ENCODE measurements around the gene GLRA2.
"Not testable (repeated sequence)": the region's sequence is repeated elsewhere in the genome, so short reads cannot be mapped to it uniquely, and the experiment has no call there.

The GLRA2 gene

DNA sequence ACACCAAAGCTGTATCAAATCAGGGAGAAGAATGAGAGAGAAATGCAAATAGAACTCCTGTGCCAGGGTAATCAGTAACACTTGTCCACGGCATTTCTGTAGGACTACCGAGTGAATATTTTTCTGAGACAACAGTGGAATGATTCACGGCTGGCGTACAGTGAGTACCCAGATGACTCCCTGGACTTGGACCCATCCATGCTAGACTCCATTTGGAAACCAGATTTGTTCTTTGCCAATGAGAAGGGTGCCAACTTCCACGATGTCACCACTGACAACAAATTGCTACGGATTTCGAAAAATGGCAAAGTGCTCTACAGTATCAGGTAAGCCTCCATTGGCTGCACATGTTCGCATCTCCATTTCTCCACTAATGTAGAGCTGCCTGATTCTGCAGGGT is 51.7 kb downstream of the GLRA2 start:
- TF ChIP-seq Cebpa-rat (IDR thresholded peaks at IDR 0.05): no peak
- H3K4me3 ChIP-seq: no peak overlapping the region
- no peaks in the 10 kb centered on the region for H3K4me1 ChIP-seq
- H3K27ac ChIP-seq: no peak overlapping the region
- no peaks in the 10 kb centered on the region for H3K9me3 ChIP-seq (replicated peaks in 1 of 11)
- no peaks in the 10 kb centered on the region for H3K36me3 ChIP-seq
- no peak overlapping the region for H3K4me2 ChIP-seq
- H4K20me1 ChIP-seq: no peaks in the 10 kb centered on the region; a peak in 1 of 22 replicates
- peaks cover 40 to 90% (median 78%) of the 10 kb centered on the region in 11 experiments; a peak in 21 of 22 replicates for H3K27me3 ChIP-seq
- H3K9ac ChIP-seq: no peak overlapping the region

DNA sequence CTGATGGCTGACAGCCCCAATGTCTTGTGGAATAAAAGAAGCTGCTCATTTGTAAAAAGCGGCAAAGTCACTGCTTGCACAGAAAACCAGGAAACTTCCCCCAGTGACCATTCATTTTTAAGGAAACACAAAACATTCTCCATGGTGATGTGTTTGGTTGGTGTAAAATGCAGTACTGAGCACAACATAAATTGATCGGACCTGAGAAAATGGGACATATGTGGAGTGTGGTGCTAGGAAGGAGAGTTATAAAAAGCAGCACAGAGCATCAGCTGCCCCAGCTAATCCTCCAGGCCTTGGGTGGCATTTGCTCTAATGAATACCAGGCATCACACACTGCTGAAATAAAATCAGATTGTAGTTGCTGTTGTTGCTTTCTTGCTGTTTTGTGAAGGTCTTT is 55.2 kb downstream of the GLRA2 start:
- no peak for TF ChIP-seq Cebpa-rat (IDR thresholded peaks at IDR 0.05)
- no peaks in the 10 kb centered on the region; a peak in 1 of 22 replicates for H4K20me1 ChIP-seq
- H3K4me1 ChIP-seq: no peaks in the 10 kb centered on the region
- no peak overlapping the region for H3K27ac ChIP-seq
- H3K4me2 ChIP-seq: no peak overlapping the region
- H3K9ac ChIP-seq: no peak overlapping the region
- no peak overlapping the region for H3K4me3 ChIP-seq
- H3K9me3 ChIP-seq (replicated peaks in 1 of 11): peaks cover 3 to 21% (median 10%) of the 10 kb centered on the region in 11 experiments; a peak in 13 of 22 replicates
- peaks cover 40 to 88% (median 75%) of the 10 kb centered on the region in 11 experiments; a peak in 21 of 22 replicates for H3K27me3 ChIP-seq
- H3K36me3 ChIP-seq: no peaks in the 10 kb centered on the region

DNA sequence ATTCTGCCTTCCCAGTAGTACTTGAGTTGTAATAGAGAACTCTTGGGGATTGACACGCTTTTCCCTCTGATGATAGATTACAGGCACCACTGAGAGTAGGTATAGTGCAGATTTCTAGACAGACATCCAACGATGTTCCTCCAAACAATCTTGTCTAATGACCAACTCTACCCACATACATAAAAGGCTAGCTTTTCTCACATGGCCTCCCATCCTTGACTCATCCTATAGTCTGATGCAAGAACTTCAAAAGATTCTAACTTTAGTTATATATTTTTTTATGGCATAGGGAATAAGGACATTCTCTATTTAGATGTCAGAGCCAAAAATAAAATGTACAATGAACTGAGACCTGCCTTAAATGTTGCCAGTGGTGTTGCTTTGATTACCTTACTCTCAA is 60.9 kb downstream of the GLRA2 start:
- no peak for TF ChIP-seq Cebpa-rat (IDR thresholded peaks at IDR 0.05)

DNA sequence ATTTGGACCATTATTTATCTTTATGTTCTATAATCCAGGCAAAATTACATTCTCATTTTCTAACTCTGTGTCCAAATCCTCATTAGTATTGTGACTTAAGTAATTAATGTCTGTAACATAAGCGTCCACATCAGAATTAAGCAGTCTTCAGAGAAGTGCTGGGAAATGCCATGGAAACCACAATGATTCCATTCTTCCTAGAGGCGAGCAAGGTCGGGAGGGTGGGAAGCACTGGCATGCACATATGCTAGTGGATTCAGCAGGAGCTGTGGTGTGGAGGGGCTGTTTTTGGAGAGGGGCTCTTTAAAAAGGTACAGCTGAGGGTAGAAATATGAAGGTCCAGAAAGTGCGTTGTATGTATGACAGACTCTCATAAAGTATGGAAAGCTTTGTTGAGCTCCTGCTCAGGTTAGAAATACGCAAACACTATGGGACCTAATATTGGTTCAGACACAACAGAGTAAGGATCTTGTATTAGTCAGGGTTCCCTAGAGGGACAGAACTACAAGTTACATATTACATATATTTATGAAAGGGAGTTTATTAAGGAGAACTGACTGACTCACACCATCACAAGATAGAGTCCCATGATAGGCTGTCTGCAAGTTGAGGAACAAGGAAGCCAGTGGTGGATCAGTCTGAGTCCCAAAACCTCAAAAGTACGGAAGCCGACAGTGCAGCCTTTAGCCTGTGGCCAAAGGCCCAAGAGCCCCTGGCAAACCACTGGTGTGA is 61.5 kb downstream of the GLRA2 start:
- no peak for TF ChIP-seq Cebpa-rat (IDR thresholded peaks at IDR 0.05)
- H3K9ac ChIP-seq: no peak overlapping the region
- no peak overlapping the region for H3K4me3 ChIP-seq
- H4K20me1 ChIP-seq: no peaks in the 10 kb centered on the region; a peak in 1 of 22 replicates
- H3K27ac ChIP-seq: no peak overlapping the region
- no peaks in the 10 kb centered on the region for H3K4me1 ChIP-seq
- no peaks in the 10 kb centered on the region for H3K36me3 ChIP-seq
- peaks cover 58 to 97% (median 90%) of the 10 kb centered on the region in 11 experiments for H3K27me3 ChIP-seq
- peaks cover 3 to 21% (median 10%) of the 10 kb centered on the region in 11 experiments; a peak in 13 of 22 replicates for H3K9me3 ChIP-seq (replicated peaks in 1 of 11)
- H3K4me2 ChIP-seq: no peak overlapping the region

More for the DNA sequence above, 60.9 kb downstream of the GLRA2 start:
- Histone ChIP-seq H3K4me1 (no peaks in the 10 kb centered on the region), H3K9me3 (replicated peaks in 1 of 11) (peaks cover 3 to 21% (median 10%) of the 10 kb centered on the region in 11 experiments; a peak in 13 of 22 replicates), H4K20me1 (no peaks in the 10 kb centered on the region; a peak in 1 of 22 replicates), H3K27me3 (peaks cover 55 to 97% (median 90%) of the 10 kb centered on the region in 11 experiments), H3K27ac (no peak overlapping the region), H3K36me3 (no peaks in the 10 kb centered on the region), H3K4me2 (no peak overlapping the region), H3K9ac (no peak overlapping the region), H3K4me3 (no peak overlapping the region)

DNA sequence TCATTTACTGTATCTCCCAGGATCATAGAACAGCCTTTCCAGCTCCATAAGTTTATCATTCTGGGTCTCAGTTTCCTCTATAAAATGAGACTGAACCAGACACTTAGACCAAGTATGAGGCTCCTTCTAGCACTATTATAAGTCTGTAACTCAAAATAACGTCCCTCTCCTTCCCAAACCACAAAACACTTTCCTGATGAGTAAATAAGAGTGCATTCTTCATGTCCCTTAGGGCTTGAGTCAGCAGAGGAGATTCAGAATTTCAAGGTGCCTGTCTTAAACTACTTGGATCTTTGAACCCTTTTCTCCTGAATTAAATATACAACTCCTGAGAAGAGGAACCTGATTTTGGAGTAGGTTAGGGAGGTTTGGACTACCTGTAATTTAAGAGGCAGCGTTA is 62.6 kb downstream of the GLRA2 start:
- H3K27ac ChIP-seq: no peak overlapping the region
- no peak overlapping the region for H3K4me3 ChIP-seq
- no peaks in the 10 kb centered on the region for H3K4me1 ChIP-seq
- no peak overlapping the region for H3K9ac ChIP-seq
- peaks cover under 1 to 19% (median 6%) of the 10 kb centered on the region in 11 experiments; a peak in 13 of 22 replicates for H3K9me3 ChIP-seq (replicated peaks in 1 of 11)
- no peak for TF ChIP-seq Cebpa-rat (IDR thresholded peaks at IDR 0.05)
- H3K4me2 ChIP-seq: no peak overlapping the region
- peaks cover 66 to 97% (median 92%) of the 10 kb centered on the region in 11 experiments for H3K27me3 ChIP-seq
- no peaks in the 10 kb centered on the region; a peak in 1 of 22 replicates for H4K20me1 ChIP-seq
- no peaks in the 10 kb centered on the region for H3K36me3 ChIP-seq

DNA sequence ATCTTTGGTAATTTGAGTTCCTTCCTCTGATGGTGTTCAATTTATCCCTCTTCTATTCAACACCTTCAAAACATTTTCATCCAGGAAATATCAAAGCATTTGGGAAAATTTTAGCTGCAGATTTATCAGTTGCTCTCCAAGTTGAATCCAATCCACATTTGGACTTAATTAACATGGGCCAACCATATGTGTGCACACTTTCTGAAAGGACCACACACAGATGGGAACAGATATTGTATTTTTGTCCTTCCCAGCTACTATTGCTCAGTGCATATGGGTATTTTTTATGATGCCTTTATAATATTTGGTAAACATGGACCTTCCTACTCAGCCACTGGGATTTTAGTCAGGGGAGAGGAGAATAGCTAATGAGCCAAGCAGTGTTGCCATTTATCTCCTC is 65.2 kb downstream of the GLRA2 start:
- TF ChIP-seq Cebpa-rat (IDR thresholded peaks at IDR 0.05): no peak

DNA sequence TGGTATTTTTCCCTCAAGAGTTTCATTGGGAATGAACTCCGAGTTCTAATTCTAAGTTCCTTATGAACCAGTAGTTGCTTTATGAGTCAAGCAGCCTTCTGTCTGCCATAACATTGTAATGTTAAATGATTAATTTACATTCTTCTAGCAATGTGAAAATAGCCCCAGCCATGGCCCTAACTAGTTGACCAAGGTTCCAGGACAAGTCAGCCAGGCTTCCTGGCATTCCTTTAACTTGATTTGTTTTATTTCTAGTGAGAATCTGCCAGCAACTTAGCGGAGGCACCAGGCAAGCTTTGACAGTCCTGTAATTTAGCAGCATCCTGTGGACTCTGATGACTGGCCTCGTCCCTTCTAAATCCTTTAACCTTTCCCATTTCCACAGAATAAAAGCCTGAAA is 69.0 kb downstream of the GLRA2 start:
- H3K4me3 ChIP-seq: no peak overlapping the region
- no peaks in the 10 kb centered on the region for H3K36me3 ChIP-seq
- no peaks in the 10 kb centered on the region; a peak in 1 of 22 replicates for H4K20me1 ChIP-seq
- no peak for TF ChIP-seq Cebpa-rat (IDR thresholded peaks at IDR 0.05)
- peaks cover 85 to 100% (median 95%) of the 10 kb centered on the region in 11 experiments for H3K27me3 ChIP-seq
- H3K4me2 ChIP-seq: no peak overlapping the region
- H3K4me1 ChIP-seq: no peaks in the 10 kb centered on the region
- no peak overlapping the region for H3K27ac ChIP-seq
- peaks cover 0 to 6% (median 0%) of the 10 kb centered on the region in 11 experiments; a peak in 4 of 22 replicates for H3K9me3 ChIP-seq (replicated peaks in 1 of 11)
- no peak overlapping the region for H3K9ac ChIP-seq

More for the DNA sequence above, 65.2 kb downstream of the GLRA2 start:
- Histone ChIP-seq H3K27ac (no peak overlapping the region), H4K20me1 (no peaks in the 10 kb centered on the region; a peak in 2 of 22 replicates), H3K36me3 (no peaks in the 10 kb centered on the region), H3K4me3 (no peak overlapping the region), H3K4me1 (no peaks in the 10 kb centered on the region), H3K9ac (no peak overlapping the region), H3K27me3 (peaks cover 88 to 100% (median 99%) of the 10 kb centered on the region in 11 experiments), H3K9me3 (replicated peaks in 1 of 11) (no peaks in the 10 kb centered on the region), H3K4me2 (no peak overlapping the region)

DNA sequence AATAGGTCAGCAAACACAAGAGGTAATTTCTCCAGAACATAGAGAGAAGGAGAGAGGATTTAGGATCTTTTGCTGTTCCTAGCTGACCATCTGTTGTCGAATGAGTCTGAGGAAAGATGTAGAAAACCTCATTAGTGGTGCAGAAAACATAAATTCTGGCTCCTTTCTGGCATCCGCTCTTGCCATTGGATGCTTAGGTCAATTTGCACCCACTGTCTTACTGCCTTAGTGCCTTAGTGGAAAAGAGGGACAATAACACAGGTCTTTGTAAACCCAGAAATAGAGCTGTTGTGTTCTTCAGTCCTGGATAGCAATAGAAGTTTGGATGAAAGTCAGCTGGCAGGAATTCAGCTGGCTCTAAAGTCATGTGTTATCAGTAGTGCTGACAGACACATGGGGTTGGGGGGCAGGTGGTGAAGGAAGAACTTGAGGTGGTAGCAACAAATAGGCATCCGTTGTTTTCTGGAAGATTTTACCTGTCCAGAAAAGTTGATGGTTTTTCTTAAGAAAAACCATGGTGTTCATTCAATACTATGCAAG is 78.2 kb downstream of the GLRA2 start:
- Histone ChIP-seq H4K20me1 (no peaks in the 10 kb centered on the region; a peak in 1 of 22 replicates), H3K27me3 (peaks cover 76 to 98% (median 90%) of the 10 kb centered on the region in 11 experiments), H3K36me3 (no peaks in the 10 kb centered on the region), H3K4me1 (no peaks in the 10 kb centered on the region), H3K9ac (no peak overlapping the region), H3K4me3 (no peak overlapping the region), H3K9me3 (replicated peaks in 1 of 11) (peaks cover 0 to 20% (median 0%) of the 10 kb centered on the region in 11 experiments; a peak in 5 of 22 replicates), H3K4me2 (no peak overlapping the region), H3K27ac (no peak overlapping the region)
- TF ChIP-seq Cebpa-rat (IDR thresholded peaks at IDR 0.05): no peak

DNA sequence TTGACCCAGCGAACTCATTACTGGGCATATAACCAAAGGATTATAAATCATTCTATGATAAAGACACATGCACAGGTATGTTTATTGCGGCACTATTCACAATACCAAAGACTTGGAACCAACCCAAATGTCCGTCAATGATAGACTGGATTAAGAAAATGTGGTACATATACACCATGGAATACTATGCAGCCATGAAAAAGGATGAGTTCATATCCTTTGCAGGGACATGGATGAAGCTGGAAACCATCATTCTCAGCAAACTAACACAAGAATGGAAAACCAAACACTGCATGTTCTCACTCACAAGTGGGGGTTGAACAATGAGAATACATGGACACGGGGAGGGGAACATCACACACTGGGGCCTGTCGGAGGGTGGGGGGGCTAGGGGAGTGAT is 83.1 kb downstream of the GLRA2 start:
- H3K27ac ChIP-seq, H3K4me3 ChIP-seq, H3K4me2 ChIP-seq, H3K36me3 ChIP-seq, H3K4me1 ChIP-seq, H4K20me1 ChIP-seq, H3K9ac ChIP-seq: not testable (repeated sequence)
- peaks cover 71 to 94% (median 85%) of the 10 kb centered on the region in 11 experiments for H3K27me3 ChIP-seq
- peaks cover 0 to 17% (median 0%) of the 10 kb centered on the region in 11 experiments; a peak in 3 of 22 replicates for H3K9me3 ChIP-seq (replicated peaks in 1 of 11)
